ENCODE data around the gene SLC25A18.

GRCh38 chr22:17575681-17576080, 12.4 kb downstream of the SLC25A18 start:
- no peak for TF ChIP-seq SUZ12 (IDR thresholded peaks at IDR 0.05; ENCODE audit: extremely low read depth, insufficient read depth, insufficient read length)
- TF ChIP-seq YY1 (IDR thresholded peaks at IDR 0.05; ENCODE audit: insufficient read depth, insufficient read length) = no peak
- no peak for TF ChIP-seq ZNF274 (IDR thresholded peaks at IDR 0.05; ENCODE audit: low read depth, low read length)

Measured in NT2/D1 (cell line).